ENCODE measurements around the gene COPG2.

The COPG2 gene

DNA sequence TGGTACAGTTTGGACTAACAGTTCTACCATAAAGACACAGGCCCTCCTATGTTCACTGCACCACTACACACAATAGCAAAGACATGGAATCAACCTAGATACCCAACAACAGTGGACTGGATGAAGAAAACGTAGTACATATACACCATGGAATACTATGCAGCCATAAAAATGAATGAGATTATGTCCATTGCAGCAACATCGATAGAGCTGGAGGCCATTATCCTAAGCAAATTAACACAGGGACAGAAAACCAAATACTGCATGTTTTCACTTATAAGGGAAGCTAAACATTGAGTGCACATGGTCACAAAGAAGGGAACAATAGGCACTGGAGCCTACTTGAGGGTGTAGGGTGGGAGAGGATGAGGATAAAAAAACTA lies 101.7 kb downstream of the COPG2 start:
- Histone ChIP-seq H3K14ac (ENCODE audit: low read length in 2 of 2) (no peak overlapping the region), H3K9me3 (ENCODE audit: control insufficient read depth, low read length) (peaks cover 12% of the 10 kb centered on the region), H3K9ac (ENCODE audit: low read length) (no peak overlapping the region), H3K4me1 (ENCODE audit: control insufficient read depth, insufficient read depth, low read depth, low read length) (no peaks in the 10 kb centered on the region), H4K8ac (ENCODE audit: low read length) (no peak overlapping the region), H3K4me3 (ENCODE audit: insufficient read depth in 1 of 2, low read depth in 1 of 2, low read length in 2 of 2) (no peak overlapping the region), H2BK12ac (ENCODE audit: low read length in 2 of 2) (no peak overlapping the region), H2AK5ac (ENCODE audit: low read length, severe bottlenecking) (no peak overlapping the region), H3K36me3 (ENCODE audit: control insufficient read depth in 1 of 2, insufficient read depth in 2 of 2, low read depth in 1 of 2, low read length in 2 of 2) (peaks cover 0 to 3% of the 10 kb centered on the region in 2 experiments), H3K27me3 (ENCODE audit: control insufficient read depth in 1 of 2, insufficient read depth in 1 of 2, low read length in 2 of 2) (no peaks in the 10 kb centered on the region), H2BK5ac (ENCODE audit: low read depth, low read length, poor library complexity, severe bottlenecking) (no peak overlapping the region), H3K27ac (ENCODE audit: low read length, poor library complexity, severe bottlenecking) (no peak overlapping the region), H2BK120ac (ENCODE audit: low read depth, low read length) (no peak overlapping the region), H3K4ac (ENCODE audit: low read depth in 1 of 2, low read length in 2 of 2) (no peak overlapping the region), H3K23ac (ENCODE audit: low read length in 2 of 2) (no peak overlapping the region), H2BK15ac (ENCODE audit: low read depth, poor library complexity, severe bottlenecking) (no peak overlapping the region), H3K4me2 (ENCODE audit: low read length, poor library complexity, severe bottlenecking) (no peak overlapping the region), H4K91ac (ENCODE audit: low read length) (no peak overlapping the region), H3K18ac (ENCODE audit: low read depth in 1 of 2, low read length in 2 of 2) (no peak overlapping the region), H3K79me1 (replicated peaks; ENCODE audit: low read length, poor library complexity, severe bottlenecking) (peaks cover 9% of the 10 kb centered on the region), H2AFZ (ENCODE audit: low read depth, low read length) (no peak overlapping the region)
- no peak for DNase-seq
- 92% methylated on average over 2 of the region's 2 CpGs for WGBS

DNA sequence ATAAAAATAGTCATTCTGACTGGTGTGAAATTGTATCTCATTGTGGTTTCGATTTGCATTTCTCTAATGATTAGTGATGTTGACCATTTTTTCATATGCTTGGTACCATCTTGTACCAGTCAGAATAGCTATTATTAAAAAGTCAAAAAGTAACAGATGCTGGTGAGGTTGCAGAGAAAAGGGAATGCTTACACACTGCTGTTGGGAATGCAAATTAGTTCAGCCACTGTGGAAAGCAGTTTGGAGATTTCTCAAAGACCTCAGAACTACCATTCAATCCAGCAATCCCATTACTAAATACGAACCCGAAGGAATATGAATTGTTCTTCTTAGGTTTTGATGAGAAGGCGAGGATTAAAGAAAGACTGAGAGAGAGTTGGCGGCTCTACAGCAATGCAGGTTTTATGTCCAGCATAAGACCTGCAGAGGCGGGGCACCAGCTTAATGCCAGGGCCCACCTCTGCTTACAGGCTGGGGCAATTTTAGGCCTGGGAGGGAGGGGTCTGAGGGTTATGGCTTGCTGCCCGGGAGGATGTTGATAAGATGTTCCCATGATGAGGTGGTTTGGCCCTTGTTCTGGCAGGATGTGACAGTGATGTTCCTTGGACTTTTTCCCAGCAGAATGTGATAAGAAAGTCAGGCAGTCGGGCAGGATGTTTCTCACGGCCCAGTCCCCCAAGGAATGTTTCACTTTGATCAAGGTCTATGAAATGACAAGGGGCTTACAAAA lies 102.2 kb downstream of the COPG2 start:
- 91% methylated on average over 7 of the region's 9 CpGs for WGBS

DNA sequence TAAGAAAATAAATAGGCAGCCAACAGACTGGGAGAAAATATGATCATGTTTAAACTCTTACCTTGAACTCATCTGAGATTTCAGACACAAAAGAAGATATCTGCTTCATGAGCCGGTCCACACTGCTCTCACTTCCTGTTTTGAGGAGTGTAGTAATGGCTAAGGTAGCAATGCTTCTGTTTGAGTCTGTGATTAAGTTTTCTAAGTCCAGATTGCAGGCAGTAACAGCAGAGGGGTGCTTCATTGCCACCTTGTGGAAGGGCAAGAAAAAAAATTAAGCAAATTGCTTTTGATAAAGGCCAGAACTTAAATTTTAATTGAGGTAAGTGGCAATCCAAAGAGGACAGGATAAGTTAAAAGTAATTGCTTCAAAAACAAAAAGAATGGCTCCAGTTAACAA lies 107.6 kb downstream of the COPG2 start:
- H3K27me3 ChIP-seq (ENCODE audit: control insufficient read depth in 1 of 2, insufficient read depth in 1 of 2, low read length in 2 of 2) = no peaks in the 10 kb centered on the region
- H3K4me3 ChIP-seq (ENCODE audit: insufficient read depth in 1 of 2, low read depth in 1 of 2, low read length in 2 of 2) = no peak overlapping the region
- H2BK5ac ChIP-seq (ENCODE audit: low read depth, low read length, poor library complexity, severe bottlenecking) = no peak overlapping the region
- H3K4me1 ChIP-seq (ENCODE audit: control insufficient read depth, insufficient read depth, low read depth, low read length) = no peaks in the 10 kb centered on the region
- H2BK15ac ChIP-seq (ENCODE audit: low read depth, poor library complexity, severe bottlenecking) = no peak overlapping the region
- peaks cover 7% of the 10 kb centered on the region for H3K79me1 ChIP-seq (replicated peaks; ENCODE audit: low read length, poor library complexity, severe bottlenecking)
- H3K23ac ChIP-seq (ENCODE audit: low read length in 2 of 2) = no peak overlapping the region
- peaks cover 4% of the 10 kb centered on the region for H3K9me3 ChIP-seq (ENCODE audit: control insufficient read depth, low read length)
- no peak overlapping the region for H2AFZ ChIP-seq (ENCODE audit: low read depth, low read length)
- H2BK12ac ChIP-seq (ENCODE audit: low read length in 2 of 2) = no peak overlapping the region
- no peak overlapping the region for H3K27ac ChIP-seq (ENCODE audit: low read length, poor library complexity, severe bottlenecking)
- WGBS = 75% methylated on average over 1 of the region's 1 CpG
- H3K4ac ChIP-seq (ENCODE audit: low read depth in 1 of 2, low read length in 2 of 2) = no peak overlapping the region
- no peak overlapping the region for H2AK5ac ChIP-seq (ENCODE audit: low read length, severe bottlenecking)
- no peak overlapping the region for H3K9ac ChIP-seq (ENCODE audit: low read length)
- H3K14ac ChIP-seq (ENCODE audit: low read length in 2 of 2) = no peak overlapping the region
- H4K91ac ChIP-seq (ENCODE audit: low read length) = no peak overlapping the region
- H3K36me3 ChIP-seq (ENCODE audit: control insufficient read depth in 1 of 2, insufficient read depth in 2 of 2, low read depth in 1 of 2, low read length in 2 of 2) = no peaks in the 10 kb centered on the region
- no peak overlapping the region for H2BK120ac ChIP-seq (ENCODE audit: low read depth, low read length)
- no peak overlapping the region for H3K18ac ChIP-seq (ENCODE audit: low read depth in 1 of 2, low read length in 2 of 2)
- DNase-seq = peak; percentile 53
- H3K4me2 ChIP-seq (ENCODE audit: low read length, poor library complexity, severe bottlenecking) = no peak overlapping the region
- H4K8ac ChIP-seq (ENCODE audit: low read length) = no peak overlapping the region

More for the DNA sequence above, 102.2 kb downstream of the COPG2 start:
- H3K9me3 ChIP-seq (ENCODE audit: control insufficient read depth, low read length) = peaks cover 12% of the 10 kb centered on the region
- H3K9ac ChIP-seq (ENCODE audit: low read length) = no peak overlapping the region
- no peak overlapping the region for H3K4ac ChIP-seq (ENCODE audit: low read depth in 1 of 2, low read length in 2 of 2)
- no peaks in the 10 kb centered on the region for H3K27me3 ChIP-seq (ENCODE audit: control insufficient read depth in 1 of 2, insufficient read depth in 1 of 2, low read length in 2 of 2)
- H2AK5ac ChIP-seq (ENCODE audit: low read length, severe bottlenecking) = no peak overlapping the region
- no peak overlapping the region for H2BK120ac ChIP-seq (ENCODE audit: low read depth, low read length)
- H3K27ac ChIP-seq (ENCODE audit: low read length, poor library complexity, severe bottlenecking) = no peak overlapping the region
- no peak overlapping the region for H2BK5ac ChIP-seq (ENCODE audit: low read depth, low read length, poor library complexity, severe bottlenecking)
- H3K79me1 ChIP-seq (replicated peaks; ENCODE audit: low read length, poor library complexity, severe bottlenecking) = peaks cover 8% of the 10 kb centered on the region
- H3K36me3 ChIP-seq (ENCODE audit: control insufficient read depth in 1 of 2, insufficient read depth in 2 of 2, low read depth in 1 of 2, low read length in 2 of 2) = peaks cover 0 to 3% of the 10 kb centered on the region in 2 experiments
- H3K14ac ChIP-seq (ENCODE audit: low read length in 2 of 2) = no peak overlapping the region
- no peak overlapping the region for H3K4me2 ChIP-seq (ENCODE audit: low read length, poor library complexity, severe bottlenecking)
- H4K91ac ChIP-seq (ENCODE audit: low read length) = no peak overlapping the region
- H3K4me1 ChIP-seq (ENCODE audit: control insufficient read depth, insufficient read depth, low read depth, low read length) = no peaks in the 10 kb centered on the region
- no peak overlapping the region for H4K8ac ChIP-seq (ENCODE audit: low read length)
- no peak overlapping the region for H2BK15ac ChIP-seq (ENCODE audit: low read depth, poor library complexity, severe bottlenecking)
- H2BK12ac ChIP-seq (ENCODE audit: low read length in 2 of 2) = no peak overlapping the region
- H2AFZ ChIP-seq (ENCODE audit: low read depth, low read length) = no peak overlapping the region
- DNase-seq = no peak
- no peak overlapping the region for H3K4me3 ChIP-seq (ENCODE audit: insufficient read depth in 1 of 2, low read depth in 1 of 2, low read length in 2 of 2)
- no peak overlapping the region for H3K18ac ChIP-seq (ENCODE audit: low read depth in 1 of 2, low read length in 2 of 2)
- no peak overlapping the region for H3K23ac ChIP-seq (ENCODE audit: low read length in 2 of 2)

DNA sequence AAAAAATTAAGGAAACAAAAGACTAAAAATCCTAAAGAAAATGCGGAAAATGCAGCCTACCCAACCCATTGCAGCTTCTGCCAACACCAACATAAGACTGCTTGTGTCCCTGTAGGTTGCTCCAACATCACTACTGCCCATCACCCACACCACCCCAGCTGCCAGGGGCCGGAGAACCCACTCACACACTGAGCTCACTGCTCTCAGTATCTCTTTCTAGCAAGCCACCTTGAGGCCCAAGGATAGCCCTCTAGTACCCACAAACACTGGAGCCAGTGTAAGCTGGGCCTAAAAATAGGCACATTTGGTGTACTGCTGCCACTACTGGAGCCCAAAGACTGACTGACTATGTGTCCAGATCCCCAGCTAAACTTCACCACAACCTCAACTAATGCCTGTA lies 109.4 kb downstream of the COPG2 start:
- Histone ChIP-seq H3K27ac (ENCODE audit: low read length, poor library complexity, severe bottlenecking) (no peak overlapping the region), H3K4me3 (ENCODE audit: insufficient read depth in 1 of 2, low read depth in 1 of 2, low read length in 2 of 2) (no peak overlapping the region), H2BK12ac (ENCODE audit: low read length in 2 of 2) (no peak overlapping the region), H4K91ac (ENCODE audit: low read length) (no peak overlapping the region), H2BK120ac (ENCODE audit: low read depth, low read length) (no peak overlapping the region), H3K79me1 (replicated peaks; ENCODE audit: low read length, poor library complexity, severe bottlenecking) (peaks cover 5% of the 10 kb centered on the region), H3K4ac (ENCODE audit: low read depth in 1 of 2, low read length in 2 of 2) (no peak overlapping the region), H3K4me2 (ENCODE audit: low read length, poor library complexity, severe bottlenecking) (no peak overlapping the region), H3K36me3 (ENCODE audit: control insufficient read depth in 1 of 2, insufficient read depth in 2 of 2, low read depth in 1 of 2, low read length in 2 of 2) (peaks cover 0 to 5% of the 10 kb centered on the region in 2 experiments), H3K9ac (ENCODE audit: low read length) (no peak overlapping the region), H3K23ac (ENCODE audit: low read length in 2 of 2) (no peak overlapping the region), H2BK5ac (ENCODE audit: low read depth, low read length, poor library complexity, severe bottlenecking) (no peak overlapping the region), H3K4me1 (ENCODE audit: control insufficient read depth, insufficient read depth, low read depth, low read length) (no peaks in the 10 kb centered on the region), H4K8ac (ENCODE audit: low read length) (no peak overlapping the region), H3K9me3 (ENCODE audit: control insufficient read depth, low read length) (no peaks in the 10 kb centered on the region), H2AK5ac (ENCODE audit: low read length, severe bottlenecking) (no peak overlapping the region), H3K14ac (ENCODE audit: low read length in 2 of 2) (no peak overlapping the region), H2BK15ac (ENCODE audit: low read depth, poor library complexity, severe bottlenecking) (no peak overlapping the region), H3K27me3 (ENCODE audit: control insufficient read depth in 1 of 2, insufficient read depth in 1 of 2, low read length in 2 of 2) (no peaks in the 10 kb centered on the region), H2AFZ (ENCODE audit: low read depth, low read length) (no peak overlapping the region), H3K18ac (ENCODE audit: low read depth in 1 of 2, low read length in 2 of 2) (peak overlapping the region in 1 of 2 experiments; percentile 25)
- no peak for DNase-seq
- 98% methylated on average over 2 of the region's 2 CpGs for WGBS
